Osteocyte (in vitro differentiated cells): ENCODE data around the gene CSGALNACT2. TPM values are rescaled to one million over a fixed set of nuclear protein-coding genes. Genes with fewer than 3 reads are reported as not detected.

Experiments
- DNase-seq: peaks from one replicate; pipeline ENCODE4 v3.0.0; 2021; ENCODE audit warnings: mixed read lengths; ENCODE audit not compliant: unreplicated experiment; ENCODE audit errors: extremely low spot score
- H3K27ac Mint-ChIP-seq: one replicate; pipeline ENCODE4 v1.8.0; 2021; ENCODE audit warnings: mild to moderate bottlenecking, mixed read lengths; ENCODE audit not compliant: unreplicated experiment
- H3K27me3 Mint-ChIP-seq: one replicate; pipeline ENCODE4 v1.8.0; 2021; ENCODE audit warnings: mixed read lengths; ENCODE audit not compliant: unreplicated experiment
- H3K36me3 Mint-ChIP-seq: one replicate; pipeline ENCODE4 v1.8.0; 2021; ENCODE audit warnings: mixed read lengths; ENCODE audit not compliant: unreplicated experiment
- H3K4me1 Mint-ChIP-seq: one replicate; pipeline ENCODE4 v1.8.0; 2021; ENCODE audit warnings: mixed read lengths; ENCODE audit not compliant: unreplicated experiment
- H3K4me3 Mint-ChIP-seq: one replicate; pipeline ENCODE4 v1.8.0; 2021; ENCODE audit warnings: mild to moderate bottlenecking, moderate library complexity, mixed read lengths; ENCODE audit not compliant: unreplicated experiment
- H3K9me3 Mint-ChIP-seq: one replicate; pipeline ENCODE4 v1.8.0; 2021; ENCODE audit warnings: mixed read lengths; ENCODE audit not compliant: unreplicated experiment
- total RNA-seq: library from RNA; stranded (reverse); gene quantifications from 2 replicates; pipeline ENCODE4 v1.2.1, GENCODE V29; 2021
- TF ChIP-seq, protein P1 (sequence below): fragments of 200-600 bp; sonication (generic); IDR thresholded peaks from 2 replicates; pipeline ENCODE4 v1.5.0; 2021; ENCODE audit warnings: antibody characterized with exemption, mild to moderate bottlenecking, moderate library complexity

The CSGALNACT2 gene
- total RNA-seq, 1 donor from 2014 or later, result 36.6 TPM

DNA sequence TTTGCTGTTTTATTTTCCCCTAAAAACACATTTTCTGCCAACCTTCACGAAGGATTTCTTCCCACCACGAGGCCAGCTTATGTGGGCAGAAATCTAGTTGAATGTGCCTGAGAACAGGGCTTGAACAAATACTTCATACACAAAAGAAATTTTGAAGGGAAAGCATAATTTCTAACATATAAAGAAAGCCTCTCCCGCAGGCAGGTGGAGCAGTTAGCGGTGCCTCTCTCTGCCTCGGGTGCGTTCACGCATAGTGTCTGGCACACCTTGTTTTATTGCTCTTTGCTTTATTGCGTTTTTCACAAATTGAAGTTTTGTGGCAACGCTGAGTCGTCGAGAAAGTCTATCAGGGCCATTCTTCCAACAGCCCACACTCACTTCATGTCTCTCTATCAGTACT lies 7.0 kb upstream of the CSGALNACT2 start:
- peaks cover 2% of the 10 kb centered on the region for H3K36me3 Mint-ChIP-seq
- H3K9me3 Mint-ChIP-seq, result no peaks in the 10 kb centered on the region
- H3K4me3 Mint-ChIP-seq, result no peak overlapping the region
- peak; percentile 63 for DNase-seq
- peaks cover 23% of the 10 kb centered on the region for H3K4me1 Mint-ChIP-seq
- TF ChIP-seq, protein P1, sequence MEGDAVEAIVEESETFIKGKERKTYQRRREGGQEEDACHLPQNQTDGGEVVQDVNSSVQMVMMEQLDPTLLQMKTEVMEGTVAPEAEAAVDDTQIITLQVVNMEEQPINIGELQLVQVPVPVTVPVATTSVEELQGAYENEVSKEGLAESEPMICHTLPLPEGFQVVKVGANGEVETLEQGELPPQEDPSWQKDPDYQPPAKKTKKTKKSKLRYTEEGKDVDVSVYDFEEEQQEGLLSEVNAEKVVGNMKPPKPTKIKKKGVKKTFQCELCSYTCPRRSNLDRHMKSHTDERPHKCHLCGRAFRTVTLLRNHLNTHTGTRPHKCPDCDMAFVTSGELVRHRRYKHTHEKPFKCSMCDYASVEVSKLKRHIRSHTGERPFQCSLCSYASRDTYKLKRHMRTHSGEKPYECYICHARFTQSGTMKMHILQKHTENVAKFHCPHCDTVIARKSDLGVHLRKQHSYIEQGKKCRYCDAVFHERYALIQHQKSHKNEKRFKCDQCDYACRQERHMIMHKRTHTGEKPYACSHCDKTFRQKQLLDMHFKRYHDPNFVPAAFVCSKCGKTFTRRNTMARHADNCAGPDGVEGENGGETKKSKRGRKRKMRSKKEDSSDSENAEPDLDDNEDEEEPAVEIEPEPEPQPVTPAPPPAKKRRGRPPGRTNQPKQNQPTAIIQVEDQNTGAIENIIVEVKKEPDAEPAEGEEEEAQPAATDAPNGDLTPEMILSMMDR, result no peak
- H3K27me3 Mint-ChIP-seq, result peaks cover 4% of the 10 kb centered on the region
- no peak overlapping the region for H3K27ac Mint-ChIP-seq

DNA sequence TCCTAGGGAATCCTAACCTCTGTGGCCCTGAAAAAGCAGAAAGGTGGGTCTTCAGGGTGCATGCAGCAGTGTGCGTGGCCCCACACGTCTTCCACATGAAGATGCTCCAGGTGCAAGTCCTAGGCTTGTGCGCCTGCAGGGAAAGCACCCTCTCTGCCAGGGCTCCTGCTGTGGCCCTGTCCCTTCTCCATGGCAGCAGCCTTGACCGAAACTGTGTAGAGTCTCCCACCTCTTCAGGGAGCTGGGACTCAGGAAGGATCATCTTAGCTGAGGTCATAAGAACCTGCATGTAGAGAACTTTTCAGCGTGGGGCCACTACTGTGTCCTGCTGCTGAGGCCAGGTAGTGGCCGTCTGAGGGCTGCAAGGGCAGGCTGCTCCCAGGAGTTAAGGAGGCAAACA lies 6.3 kb upstream of the CSGALNACT2 start:
- H3K9me3 Mint-ChIP-seq, result no peaks in the 10 kb centered on the region
- no peak overlapping the region for H3K4me3 Mint-ChIP-seq
- H3K27ac Mint-ChIP-seq, result no peak overlapping the region
- TF ChIP-seq, protein P1, result no peak
- H3K4me1 Mint-ChIP-seq, result peaks cover 29% of the 10 kb centered on the region
- H3K27me3 Mint-ChIP-seq, result no peaks in the 10 kb centered on the region
- peak; percentile 46 for DNase-seq
- H3K36me3 Mint-ChIP-seq, result peaks cover 2% of the 10 kb centered on the region

- H3K4me3 Mint-ChIP-seq, result no peak overlapping the region
- TF ChIP-seq, protein P1, result no peak
- no peaks in the 10 kb centered on the region for H3K27me3 Mint-ChIP-seq
- no peak overlapping the region for H3K27ac Mint-ChIP-seq
- H3K4me1 Mint-ChIP-seq, result peaks cover 32% of the 10 kb centered on the region
- no peaks in the 10 kb centered on the region for H3K9me3 Mint-ChIP-seq
- peak; percentile 25 for DNase-seq
- peaks cover 2% of the 10 kb centered on the region for H3K36me3 Mint-ChIP-seq
Observed at GRCh38 chr10:43132867-43133787, 5.1 kb upstream of the CSGALNACT2 start.

DNA sequence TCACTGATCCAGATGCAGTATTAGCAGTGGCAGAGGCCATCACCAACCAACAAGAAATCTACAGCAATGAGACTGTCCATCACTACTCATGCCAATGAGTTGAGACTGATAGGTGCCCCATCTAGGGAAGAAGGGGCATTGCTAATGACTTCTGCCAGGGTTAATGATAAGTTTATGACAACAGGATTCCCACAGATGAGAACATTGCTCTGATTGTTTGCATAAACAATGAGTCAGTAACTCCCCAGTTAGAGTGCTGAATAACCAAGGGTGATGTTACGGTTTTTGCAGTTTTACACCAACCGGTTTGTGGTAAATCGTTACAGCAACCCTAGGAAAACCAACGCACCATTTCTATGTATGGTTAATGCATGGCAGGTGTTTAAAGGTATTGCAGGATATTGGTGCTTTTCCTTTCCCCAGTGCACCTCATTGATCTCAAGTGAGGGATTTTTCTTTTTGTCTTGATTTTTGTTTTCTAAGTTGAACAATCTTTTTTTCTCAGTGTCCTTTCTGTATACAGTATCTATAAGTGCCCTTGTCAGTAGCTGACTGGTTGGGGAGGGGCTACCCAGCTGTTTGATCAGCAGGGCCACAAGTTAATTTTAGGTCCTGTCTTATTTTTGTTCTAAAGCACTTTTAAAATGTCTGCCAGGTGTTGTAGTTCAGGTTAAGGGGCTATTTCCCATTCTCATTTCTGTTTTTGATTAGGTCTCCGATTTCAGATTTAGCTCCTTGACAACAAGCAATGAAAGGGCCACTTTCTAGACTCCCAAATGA lies 3.9 kb upstream of the CSGALNACT2 start:
- no peak for DNase-seq
- Mint-ChIP-seq H3K36me3 (peaks cover 2% of the 10 kb centered on the region), H3K27ac (no peak overlapping the region), H3K9me3 (no peaks in the 10 kb centered on the region), H3K27me3 (no peaks in the 10 kb centered on the region), H3K4me1 (peaks cover 29% of the 10 kb centered on the region), H3K4me3 (no peak overlapping the region)
- TF ChIP-seq, protein P1, result no peak

GRCh38 chr10:43135064-43135463 lies 3.2 kb upstream of the CSGALNACT2 start:
- H3K4me3 Mint-ChIP-seq, result no peak overlapping the region
- TF ChIP-seq, protein P1, result no peak

More at GRCh38 chr10:43135064-43135463, 3.2 kb upstream of the CSGALNACT2 start:
- DNase-seq, result peak; percentile 25
- Mint-ChIP-seq H3K27me3 (no peaks in the 10 kb centered on the region), H3K36me3 (peaks cover 2% of the 10 kb centered on the region), H3K4me1 (peaks cover 30% of the 10 kb centered on the region), H3K9me3 (no peaks in the 10 kb centered on the region), H3K27ac (no peak overlapping the region)
